WTC11 (cell line): ENCODE measurements around the gene STARD13.

ENCODE experiments used
- EMX1 ChIP-seq: fragments of 250-450 bp; sonication (Bioruptor Pico); IDR thresholded peaks from 2 replicates; pipeline ENCODE4 v1.8.0; 2021; ENCODE audit warnings: mild to moderate bottlenecking
- ESRRA ChIP-seq: sonication (generic); formaldehyde crosslinking; IDR thresholded peaks from 2 replicates; pipeline ENCODE4 v1.8.1; 2022; ENCODE audit warnings: mild to moderate bottlenecking, missing genetic modification reagents, borderline replicate concordance
- FOXP1 ChIP-seq: sonication (generic); formaldehyde crosslinking; IDR thresholded peaks from 2 replicates; pipeline ENCODE4 v1.8.0; 2022; ENCODE audit warnings: missing genetic modification reagents, mild to moderate bottlenecking, moderate library complexity, borderline replicate concordance
- SP1 ChIP-seq: sonication (generic); formaldehyde crosslinking; conservative IDR thresholded peaks from 2 replicates; pipeline ENCODE4 v1.8.1; 2022; ENCODE audit warnings: missing genetic modification reagents
- TF ChIP-seq, protein P1 (sequence below): sonication (generic); formaldehyde crosslinking; IDR thresholded peaks from 2 replicates; pipeline ENCODE4 v1.8.1; 2023; ENCODE audit warnings: mild to moderate bottlenecking, missing genetic modification reagents, moderate library complexity
- TF ChIP-seq, protein P2 (sequence below): sonication (generic); formaldehyde crosslinking; IDR thresholded peaks from 2 replicates; pipeline ENCODE4 v1.8.0; 2022; ENCODE audit warnings: mild to moderate bottlenecking, missing genetic modification reagents
- TF ChIP-seq, protein P3 (sequence below): sonication (generic); formaldehyde crosslinking; IDR thresholded peaks from 2 replicates; pipeline ENCODE4 v1.8.0; 2022; ENCODE audit warnings: mild to moderate bottlenecking, missing genetic modification reagents
- TF ChIP-seq, protein P4 (sequence below): fragments of 200-600 bp; IDR thresholded peaks from 2 replicates; pipeline ENCODE4 v1.8.0; 2022; ENCODE audit warnings: antibody characterized with exemption

DNA sequence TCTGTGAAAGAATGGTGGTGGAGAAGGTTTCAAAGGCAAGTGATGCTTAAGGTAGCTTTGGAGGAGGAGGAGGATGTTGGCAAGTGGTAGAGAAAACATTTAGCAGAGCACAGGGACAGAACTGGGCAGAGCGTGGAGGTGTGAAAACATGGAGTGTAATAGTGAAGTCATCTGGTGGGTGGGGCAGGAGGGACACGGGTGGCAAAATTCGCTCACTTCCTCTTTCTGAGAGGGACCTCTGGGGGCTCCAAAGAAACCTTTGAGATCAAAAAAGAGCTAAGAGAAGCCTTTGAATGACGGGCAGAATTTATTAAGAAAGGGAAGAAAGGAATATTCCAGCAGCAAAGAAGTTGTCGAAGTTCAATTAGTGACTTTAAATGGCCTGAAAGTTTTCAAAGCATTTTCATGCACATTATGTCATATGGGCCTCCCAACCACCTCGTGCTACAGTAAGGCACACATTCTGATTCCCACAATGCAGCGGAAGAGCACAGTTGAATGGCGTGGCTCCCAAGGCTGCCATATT is 82.8 kb downstream of the STARD13 start:
- TF ChIP-seq ESRRA (CRISPR knock-in tag), result no peak
- no peak for TF ChIP-seq EMX1 (CRISPR knock-in tag)
- TF ChIP-seq SP1 (CRISPR knock-in tag), result no peak
- TF ChIP-seq, protein P1, sequence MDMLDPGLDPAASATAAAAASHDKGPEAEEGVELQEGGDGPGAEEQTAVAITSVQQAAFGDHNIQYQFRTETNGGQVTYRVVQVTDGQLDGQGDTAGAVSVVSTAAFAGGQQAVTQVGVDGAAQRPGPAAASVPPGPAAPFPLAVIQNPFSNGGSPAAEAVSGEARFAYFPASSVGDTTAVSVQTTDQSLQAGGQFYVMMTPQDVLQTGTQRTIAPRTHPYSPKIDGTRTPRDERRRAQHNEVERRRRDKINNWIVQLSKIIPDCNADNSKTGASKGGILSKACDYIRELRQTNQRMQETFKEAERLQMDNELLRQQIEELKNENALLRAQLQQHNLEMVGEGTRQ (CRISPR knock-in tag), result no peak
- TF ChIP-seq, protein P2, sequence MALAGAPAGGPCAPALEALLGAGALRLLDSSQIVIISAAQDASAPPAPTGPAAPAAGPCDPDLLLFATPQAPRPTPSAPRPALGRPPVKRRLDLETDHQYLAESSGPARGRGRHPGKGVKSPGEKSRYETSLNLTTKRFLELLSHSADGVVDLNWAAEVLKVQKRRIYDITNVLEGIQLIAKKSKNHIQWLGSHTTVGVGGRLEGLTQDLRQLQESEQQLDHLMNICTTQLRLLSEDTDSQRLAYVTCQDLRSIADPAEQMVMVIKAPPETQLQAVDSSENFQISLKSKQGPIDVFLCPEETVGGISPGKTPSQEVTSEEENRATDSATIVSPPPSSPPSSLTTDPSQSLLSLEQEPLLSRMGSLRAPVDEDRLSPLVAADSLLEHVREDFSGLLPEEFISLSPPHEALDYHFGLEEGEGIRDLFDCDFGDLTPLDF (CRISPR knock-in tag), result no peak
- TF ChIP-seq, protein P3, sequence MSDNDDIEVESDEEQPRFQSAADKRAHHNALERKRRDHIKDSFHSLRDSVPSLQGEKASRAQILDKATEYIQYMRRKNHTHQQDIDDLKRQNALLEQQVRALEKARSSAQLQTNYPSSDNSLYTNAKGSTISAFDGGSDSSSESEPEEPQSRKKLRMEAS (CRISPR knock-in tag), result no peak
- no peak for TF ChIP-seq FOXP1 (CRISPR knock-in tag)
- TF ChIP-seq, protein P4, sequence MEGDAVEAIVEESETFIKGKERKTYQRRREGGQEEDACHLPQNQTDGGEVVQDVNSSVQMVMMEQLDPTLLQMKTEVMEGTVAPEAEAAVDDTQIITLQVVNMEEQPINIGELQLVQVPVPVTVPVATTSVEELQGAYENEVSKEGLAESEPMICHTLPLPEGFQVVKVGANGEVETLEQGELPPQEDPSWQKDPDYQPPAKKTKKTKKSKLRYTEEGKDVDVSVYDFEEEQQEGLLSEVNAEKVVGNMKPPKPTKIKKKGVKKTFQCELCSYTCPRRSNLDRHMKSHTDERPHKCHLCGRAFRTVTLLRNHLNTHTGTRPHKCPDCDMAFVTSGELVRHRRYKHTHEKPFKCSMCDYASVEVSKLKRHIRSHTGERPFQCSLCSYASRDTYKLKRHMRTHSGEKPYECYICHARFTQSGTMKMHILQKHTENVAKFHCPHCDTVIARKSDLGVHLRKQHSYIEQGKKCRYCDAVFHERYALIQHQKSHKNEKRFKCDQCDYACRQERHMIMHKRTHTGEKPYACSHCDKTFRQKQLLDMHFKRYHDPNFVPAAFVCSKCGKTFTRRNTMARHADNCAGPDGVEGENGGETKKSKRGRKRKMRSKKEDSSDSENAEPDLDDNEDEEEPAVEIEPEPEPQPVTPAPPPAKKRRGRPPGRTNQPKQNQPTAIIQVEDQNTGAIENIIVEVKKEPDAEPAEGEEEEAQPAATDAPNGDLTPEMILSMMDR, result no peak
